Loucy (cell line): ENCODE measurements around the gene SIGLEC11.

ENCODE experiments used
- CTCF ChIP-seq: fragments of 200-600 bp; sonication (generic); conservative IDR thresholded peaks from 2 replicates; pipeline ENCODE4 v1.5.1; 2014; ENCODE audit warnings: mild to moderate bottlenecking, antibody characterized with exemption, low read length
- EZH2phosphoT487 ChIP-seq: fragments of 200-600 bp; IDR thresholded peaks from 2 replicates; pipeline ENCODE4 v1.6.1; 2018; ENCODE audit warnings: antibody characterized with exemption, mild to moderate bottlenecking, moderate library complexity, borderline replicate concordance

- no peak for TF ChIP-seq CTCF
- no peak for TF ChIP-seq EZH2phosphoT487
Measured at GRCh38 chr19:49954092-49954829, 6.7 kb downstream of the SIGLEC11 start.
